HG02870 (cell line): ENCODE results near the gene ABCF2.

ENCODE experiments used
- ATAC-seq: cut with Tn5 transposase; IDR thresholded peaks from one replicate; pipeline ENCODE4 v1.9.1; 2021; ENCODE audit warnings: mild to moderate bottlenecking, moderate library complexity; ENCODE audit not compliant: unreplicated experiment

Gene ABCF2

GRCh38 chr7:151242159-151243044 lies 15.4 kb upstream of the ABCF2 start:
- ATAC-seq: no peak

- no peak for ATAC-seq
These were observed 14.7 kb upstream of the ABCF2 start for GRCh38 chr7:151241755-151242096.

DNA sequence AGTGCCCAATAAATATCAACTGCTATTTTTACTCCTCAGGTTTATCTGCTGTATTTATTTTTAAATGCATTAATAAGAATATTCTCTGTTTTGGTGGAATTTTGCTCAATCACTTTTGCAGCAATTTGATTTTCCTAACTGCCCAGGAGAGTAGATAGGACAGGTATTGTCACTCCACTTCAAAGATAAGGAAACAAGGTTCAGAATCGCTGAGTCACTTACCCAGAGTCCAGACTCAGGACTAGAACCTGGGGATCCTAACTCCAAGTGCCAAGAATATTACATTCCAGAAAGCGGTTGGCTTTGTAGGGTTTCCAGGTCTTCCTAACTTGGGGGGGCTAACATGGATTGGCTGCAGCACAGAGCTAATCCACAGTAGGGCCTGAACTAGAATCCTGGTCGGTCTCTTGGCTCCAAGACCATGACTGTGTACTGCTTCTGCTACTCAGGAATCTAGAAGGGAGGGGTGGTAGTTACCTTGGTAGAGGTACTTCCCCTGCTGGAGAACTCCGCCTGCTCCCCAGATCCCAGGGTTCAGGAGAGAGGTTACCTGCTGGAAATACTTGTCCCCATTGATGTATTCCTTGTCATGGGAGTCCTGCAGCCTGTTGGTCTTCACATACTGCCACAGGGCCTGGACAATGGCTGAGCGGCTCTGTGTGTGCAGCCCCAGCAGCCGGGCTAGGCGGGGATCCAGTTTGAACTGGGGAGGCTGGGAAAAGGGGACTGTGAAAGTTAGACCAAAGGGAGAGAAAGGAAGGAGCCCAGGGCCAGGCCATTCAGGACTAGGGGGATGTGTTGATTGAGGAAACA lies 14.1 kb upstream of the ABCF2 start:
- ATAC-seq: no peak

DNA sequence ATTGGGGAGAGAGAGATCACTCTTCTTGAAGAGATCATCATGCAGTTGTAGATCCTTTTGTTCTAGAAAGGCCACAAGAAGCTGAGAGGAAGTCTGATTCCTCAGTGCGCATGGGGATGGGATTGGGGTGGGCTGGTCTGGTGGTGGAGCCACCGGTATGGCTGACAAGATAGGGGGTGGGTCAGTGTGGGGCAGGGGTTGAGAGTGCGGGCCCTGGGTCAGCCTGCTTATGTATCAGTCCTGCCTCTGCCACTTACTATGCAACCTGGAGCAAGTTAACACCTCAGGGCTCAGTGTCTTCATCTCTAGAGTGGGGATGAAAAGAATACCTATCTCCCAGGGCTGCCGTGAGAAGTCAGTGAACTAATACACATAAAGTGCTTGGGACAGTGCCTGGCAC lies 13.5 kb upstream of the ABCF2 start:
- ATAC-seq: no peak

DNA sequence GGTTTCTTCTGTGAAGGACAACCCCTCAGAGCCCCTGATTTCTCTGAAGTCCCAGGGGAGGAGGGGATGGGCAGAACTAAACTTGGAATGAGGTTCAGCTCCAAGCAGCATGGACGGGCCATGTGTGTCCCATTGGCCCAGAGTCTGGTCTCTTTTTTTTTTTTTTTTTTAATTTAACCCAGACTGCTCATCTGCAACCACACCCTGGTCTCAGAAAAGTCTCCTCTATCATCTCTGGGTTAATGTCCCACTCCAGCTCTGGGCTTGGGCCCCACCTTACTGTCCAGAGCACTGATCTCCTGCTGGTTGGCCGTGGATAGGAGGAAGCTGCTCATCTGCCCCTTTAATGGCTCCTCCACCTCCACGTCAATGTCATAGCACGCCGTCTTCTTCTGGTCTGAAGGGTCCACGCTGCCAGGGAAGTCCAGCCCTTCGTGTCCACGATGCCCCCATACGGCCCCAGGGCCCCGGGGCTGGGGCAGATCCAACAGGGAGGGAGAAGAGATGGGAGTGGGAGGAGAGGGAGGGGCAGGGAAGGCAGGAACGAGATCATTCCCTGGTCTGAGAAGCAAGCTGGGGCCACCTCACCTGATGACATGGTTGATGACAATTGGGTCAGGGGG lies 12.9 kb upstream of the ABCF2 start:
- no peak for ATAC-seq

DNA sequence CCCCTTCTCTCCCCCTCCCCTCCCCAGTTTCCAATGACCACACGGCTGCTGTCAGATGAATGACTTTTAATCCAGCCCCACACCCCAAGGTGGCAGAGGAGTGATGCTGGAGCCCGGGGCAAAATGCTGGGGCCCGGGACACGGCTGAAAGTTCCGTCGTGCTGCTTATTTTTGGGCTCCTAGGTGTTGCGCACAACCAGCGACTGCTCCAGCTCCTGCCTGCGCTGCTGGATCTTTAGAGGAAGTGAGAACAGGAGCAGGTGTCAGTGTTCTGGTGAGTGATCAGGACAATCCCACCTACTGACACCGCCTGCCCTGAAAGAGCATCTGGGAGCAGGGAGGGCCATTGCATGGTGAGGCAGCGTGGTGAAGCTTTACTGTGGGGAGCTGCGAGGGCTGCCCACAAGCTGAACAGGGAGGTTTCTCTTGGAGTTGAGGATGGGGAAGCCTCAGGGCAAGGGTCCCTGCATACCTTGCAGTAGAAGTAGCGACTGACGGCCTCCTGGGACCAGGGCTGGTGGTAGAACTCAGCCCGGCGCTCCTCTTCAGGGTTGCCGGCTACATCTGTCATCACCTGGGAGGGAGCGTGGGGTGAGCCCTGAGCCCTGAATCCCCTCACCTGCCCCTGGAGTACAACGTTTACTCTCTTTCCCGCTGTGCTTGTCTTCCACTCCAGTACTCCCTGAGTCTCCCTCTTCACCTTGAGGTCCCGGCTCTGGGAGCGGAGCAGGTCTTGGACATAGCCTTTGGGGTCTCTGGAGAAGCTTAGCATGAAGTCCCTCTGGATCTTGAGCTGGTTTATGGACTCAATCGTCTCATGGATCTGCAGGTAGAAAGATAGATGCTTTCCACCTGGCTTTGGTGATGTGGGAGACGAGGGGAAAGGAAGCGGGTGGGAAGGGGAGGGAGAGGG lies 12.2 kb upstream of the ABCF2 start:
- no peak for ATAC-seq

DNA sequence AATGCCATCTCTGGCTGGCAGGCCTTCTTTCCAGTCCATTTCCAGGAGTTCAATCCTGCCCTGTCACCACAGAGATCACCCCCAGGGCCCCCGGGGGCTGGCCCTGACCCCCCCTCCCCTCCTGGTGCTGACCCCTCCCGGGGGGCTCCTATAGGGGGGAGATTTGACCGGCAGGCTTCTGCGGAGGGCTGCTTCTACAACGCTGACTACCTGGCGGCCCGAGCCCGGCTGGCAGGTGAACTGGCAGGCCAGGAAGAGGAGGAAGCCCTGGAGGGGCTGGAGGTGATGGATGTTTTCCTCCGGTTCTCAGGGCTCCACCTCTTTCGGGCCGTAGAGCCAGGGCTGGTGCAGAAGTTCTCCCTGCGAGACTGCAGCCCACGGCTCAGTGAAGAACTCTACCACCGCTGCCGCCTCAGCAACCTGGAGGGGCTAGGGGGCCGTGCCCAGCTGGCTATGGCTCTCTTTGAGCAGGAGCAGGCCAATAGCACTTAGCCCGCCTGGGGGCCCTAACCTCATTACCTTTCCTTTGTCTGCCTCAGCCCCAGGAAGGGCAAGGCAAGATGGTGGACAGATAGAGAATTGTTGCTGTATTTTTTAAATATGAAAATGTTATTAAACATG lies 11.3 kb upstream of the ABCF2 start:
- no peak for ATAC-seq

DNA sequence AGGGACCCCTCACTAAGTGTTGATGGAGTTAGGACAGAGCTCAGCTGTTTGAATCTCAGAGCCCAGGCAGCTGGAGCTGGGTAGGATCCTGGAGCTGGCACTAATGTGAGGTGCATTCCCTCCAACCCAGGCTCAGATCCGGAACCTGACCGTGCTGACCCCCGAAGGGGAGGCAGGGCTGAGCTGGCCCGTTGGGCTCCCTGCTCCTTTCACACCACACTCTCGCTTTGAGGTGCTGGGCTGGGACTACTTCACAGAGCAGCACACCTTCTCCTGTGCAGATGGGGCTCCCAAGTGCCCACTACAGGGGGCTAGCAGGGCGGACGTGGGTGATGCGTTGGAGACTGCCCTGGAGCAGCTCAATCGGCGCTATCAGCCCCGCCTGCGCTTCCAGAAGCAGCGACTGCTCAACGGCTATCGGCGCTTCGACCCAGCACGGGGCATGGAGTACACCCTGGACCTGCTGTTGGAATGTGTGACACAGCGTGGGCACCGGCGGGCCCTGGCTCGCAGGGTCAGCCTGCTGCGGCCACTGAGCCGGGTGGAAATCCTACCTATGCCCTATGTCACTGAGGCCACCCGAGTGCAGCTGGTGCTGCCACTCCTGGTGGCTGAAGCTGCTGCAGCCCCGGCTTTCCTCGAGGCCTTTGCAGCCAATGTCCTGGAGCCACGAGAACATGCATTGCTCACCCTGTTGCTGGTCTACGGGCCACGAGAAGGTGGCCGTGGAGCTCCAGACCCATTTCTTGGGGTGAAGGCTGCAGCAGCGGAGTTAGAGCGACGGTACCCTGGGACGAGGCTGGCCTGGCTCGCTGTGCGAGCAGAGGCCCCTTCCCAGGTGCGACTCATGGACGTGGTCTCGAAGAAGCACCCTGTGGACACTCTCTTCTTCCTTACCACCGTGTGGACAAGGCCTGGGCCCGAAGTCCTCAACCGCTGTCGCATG lies 10.5 kb upstream of the ABCF2 start:
- ATAC-seq: no peak

DNA sequence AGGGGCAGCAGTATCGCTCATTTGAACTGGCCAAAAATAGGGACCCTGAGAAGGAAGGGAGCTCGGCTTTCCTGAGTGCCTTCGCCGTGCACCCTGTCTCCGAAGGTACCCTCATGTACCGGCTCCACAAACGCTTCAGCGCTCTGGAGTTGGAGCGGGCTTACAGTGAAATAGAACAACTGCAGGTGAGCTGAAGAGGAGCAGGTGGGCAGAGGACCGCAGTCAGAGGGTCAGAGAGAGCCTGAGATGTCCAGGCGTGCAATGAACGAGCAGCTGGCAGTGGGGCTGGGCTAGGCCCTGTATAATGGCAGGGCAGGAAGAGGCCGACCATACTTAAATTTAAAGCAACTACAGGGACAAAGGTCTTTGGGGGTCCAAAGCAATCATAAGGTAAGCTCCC lies 9.4 kb upstream of the ABCF2 start:
- no peak for ATAC-seq

DNA sequence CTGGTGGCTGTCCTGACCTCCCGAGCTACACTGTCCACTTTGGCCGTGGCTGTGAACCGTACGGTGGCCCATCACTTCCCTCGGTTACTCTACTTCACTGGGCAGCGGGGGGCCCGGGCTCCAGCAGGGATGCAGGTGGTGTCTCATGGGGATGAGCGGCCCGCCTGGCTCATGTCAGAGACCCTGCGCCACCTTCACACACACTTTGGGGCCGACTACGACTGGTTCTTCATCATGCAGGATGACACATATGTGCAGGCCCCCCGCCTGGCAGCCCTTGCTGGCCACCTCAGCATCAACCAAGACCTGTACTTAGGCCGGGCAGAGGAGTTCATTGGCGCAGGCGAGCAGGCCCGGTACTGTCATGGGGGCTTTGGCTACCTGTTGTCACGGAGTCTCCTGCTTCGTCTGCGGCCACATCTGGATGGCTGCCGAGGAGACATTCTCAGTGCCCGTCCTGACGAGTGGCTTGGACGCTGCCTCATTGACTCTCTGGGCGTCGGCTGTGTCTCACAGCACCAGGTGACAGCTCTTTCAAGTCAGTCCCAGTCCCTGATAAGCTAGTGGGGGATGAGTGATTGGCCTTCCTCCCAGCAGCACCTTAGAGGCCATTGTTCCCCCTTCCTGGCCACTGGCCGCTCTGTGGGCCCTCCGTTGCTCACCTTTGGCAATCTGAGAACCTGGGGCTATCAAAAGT lies 8.2 kb upstream of the ABCF2 start:
- no peak for ATAC-seq

GRCh38 chr7:151233804-151234203 lies 6.8 kb upstream of the ABCF2 start:
- ATAC-seq: no peak

GRCh38 chr7:151232917-151233701 lies 6.1 kb upstream of the ABCF2 start:
- no peak for ATAC-seq

DNA sequence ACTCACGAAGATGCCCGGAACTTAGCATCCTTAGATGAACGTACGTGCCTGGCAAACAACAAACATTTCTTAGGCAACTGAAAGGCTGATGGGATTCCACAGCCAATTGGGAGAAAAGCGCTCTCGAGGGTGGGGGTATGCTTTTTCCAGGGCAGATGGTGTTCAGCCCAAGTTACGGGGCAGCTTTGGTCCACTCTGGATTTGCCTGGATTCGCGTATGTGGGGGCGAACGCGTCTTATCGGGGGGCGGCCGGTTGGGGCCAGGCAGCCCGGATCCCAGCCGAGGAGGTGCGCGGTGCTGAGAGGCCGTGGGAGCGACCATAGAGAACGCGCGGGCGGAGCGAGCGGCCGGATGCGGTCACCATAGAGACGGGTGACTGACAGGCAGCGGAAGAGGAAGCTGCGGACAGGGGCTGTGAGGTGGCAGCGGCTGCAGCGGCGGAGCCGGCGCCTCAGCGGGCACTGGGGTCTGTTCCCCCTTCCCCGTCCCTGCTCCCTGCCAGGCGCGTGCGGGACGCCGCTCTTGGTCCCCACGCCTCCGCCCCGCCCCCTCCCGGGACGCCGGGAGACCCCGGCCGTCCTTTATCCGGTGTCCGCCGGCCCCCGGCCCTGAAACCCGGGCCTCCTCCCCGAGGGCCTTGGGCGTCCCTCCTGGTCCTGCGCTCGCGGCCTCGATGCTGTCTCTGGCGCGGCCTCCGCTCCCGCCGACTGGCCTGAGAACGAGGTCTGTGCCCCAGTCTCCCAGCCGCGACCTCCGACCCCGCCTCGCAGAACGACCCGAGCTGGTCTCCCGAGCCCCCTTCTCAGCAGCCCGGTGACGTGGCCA lies 5.3 kb upstream of the ABCF2 start, which contains the start of gene CHPF2:
Gene CHPF2 (plus strand): TSS at position 393 of the 826 bp plus-strand sequence. CDS start 1,529 bp downstream, outside the sequence.
- peak; percentile 96 for ATAC-seq

DNA sequence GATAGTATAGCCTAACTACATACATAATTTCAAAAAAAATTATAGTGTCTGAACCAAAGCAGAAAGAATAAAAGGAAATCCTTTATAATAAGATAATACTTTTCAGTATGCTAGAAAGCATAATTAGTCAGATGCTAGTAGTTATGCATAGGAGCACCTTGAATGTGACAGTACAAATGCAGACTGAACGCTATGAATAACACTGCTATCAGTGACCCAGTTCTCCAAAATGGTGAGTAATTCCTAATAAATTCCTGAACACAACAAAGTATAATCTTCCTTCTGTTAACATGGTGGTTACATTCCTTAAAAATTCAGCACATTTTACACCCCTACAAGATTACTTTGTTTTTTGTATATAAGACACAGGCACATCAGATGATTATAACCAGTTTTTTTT lies 4.1 kb upstream of the ABCF2 start:
- ATAC-seq: no peak

DNA sequence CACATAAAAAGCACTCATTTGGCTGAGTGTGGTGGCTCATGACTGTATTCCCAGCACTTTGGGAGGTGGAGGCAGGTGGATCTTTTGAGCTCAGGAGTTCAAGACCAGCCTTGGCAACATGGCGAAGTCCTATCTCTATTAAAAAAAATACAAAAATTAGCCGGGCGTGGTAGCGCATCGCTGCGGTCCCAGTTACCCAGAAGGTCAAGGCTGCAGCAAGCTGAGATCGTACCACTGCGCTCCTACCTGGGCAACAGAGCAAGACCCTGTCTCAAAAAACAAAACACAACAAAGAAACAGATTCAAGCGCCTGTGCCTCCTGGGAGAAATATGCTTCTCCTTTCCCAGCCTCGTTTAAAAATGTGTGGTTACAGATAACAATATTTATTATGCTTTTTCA lies 2.2 kb upstream of the ABCF2 start:
- no peak for ATAC-seq

- ATAC-seq: no peak
These were observed 1.2 kb upstream of the ABCF2 start for GRCh38 chr7:151228024-151228866.
